GM12872 (cell line): Measurements from ENCODE around the gene MOXD1.
A peak's percentile ranks its signal among the peaks of the same experiment; 100 is the strongest.

Experiments used
- CTCF ChIP-seq: IDR thresholded peaks from 3 replicates; pipeline ENCODE4 v1.5.1; 2011; ENCODE audit warnings: low read depth, mild to moderate bottlenecking, low read length, moderate library complexity; ENCODE audit not compliant: insufficient read depth

The MOXD1 gene

DNA sequence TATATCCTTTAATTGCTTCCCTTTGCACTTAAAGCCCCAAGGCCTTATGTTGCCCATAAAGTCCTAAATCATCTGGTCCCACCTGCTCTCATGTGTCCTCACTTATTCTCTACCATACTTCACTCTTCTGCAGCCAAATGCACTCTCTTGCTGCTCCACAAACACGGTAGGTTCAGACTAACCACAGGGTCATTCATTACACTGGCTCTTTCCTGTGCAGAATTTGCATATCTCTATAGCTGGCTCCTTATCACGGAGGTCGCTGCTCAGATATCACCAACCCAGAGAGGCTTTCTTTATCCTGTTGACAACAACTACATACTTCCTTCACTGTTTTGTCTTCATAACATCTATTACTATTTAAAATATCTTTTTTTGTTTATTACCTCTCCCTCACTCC is 86.8 kb downstream of the MOXD1 start:
- TF ChIP-seq CTCF: no peak

GRCh38 chr6:132310921-132311320 is 90.4 kb downstream of the MOXD1 start:
- no peak for TF ChIP-seq CTCF

- no peak for TF ChIP-seq CTCF
These were observed 96.4 kb downstream of the MOXD1 start for GRCh38 chr6:132304891-132305305.

DNA sequence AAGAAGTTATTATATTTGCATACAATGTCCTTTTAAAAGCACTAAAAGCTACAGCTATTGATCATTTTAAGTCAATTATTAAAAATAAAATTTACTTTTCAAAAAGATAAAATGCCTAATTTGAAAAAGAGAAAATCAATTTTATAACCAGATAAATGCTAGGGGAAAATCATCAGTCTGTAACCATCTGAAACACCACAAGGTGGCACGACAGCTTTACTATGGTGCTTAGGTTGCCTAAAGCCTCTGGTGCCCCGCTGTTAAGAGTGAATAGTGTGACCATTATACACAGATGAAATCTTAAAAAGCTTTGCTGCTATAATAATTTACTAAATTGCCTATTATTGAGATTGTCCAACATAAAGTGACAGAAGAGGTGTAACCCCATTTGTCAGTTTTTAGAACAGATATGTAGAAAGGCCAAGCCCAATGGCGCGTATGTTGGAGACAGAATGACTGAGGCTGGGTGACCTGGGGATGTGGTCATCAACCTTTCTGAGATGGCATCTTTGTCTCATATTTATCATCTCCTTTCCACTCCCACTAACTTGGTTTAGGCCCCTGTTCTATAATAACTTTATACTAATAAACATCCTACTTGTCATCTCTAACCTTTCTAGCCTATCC is 100.8 kb downstream of the MOXD1 start:
- peak; percentile 51; the same call in 2 of the 3 replicates for TF ChIP-seq CTCF

- peak; percentile 64 for TF ChIP-seq CTCF
These were observed 102.8 kb downstream of the MOXD1 start for GRCh38 chr6:132298344-132298949.

- no peak for TF ChIP-seq CTCF
These were observed 111.5 kb downstream of the MOXD1 start for GRCh38 chr6:132289756-132290155.

GRCh38 chr6:132287101-132287500 is 114.2 kb downstream of the MOXD1 start:
- TF ChIP-seq CTCF: no peak
